OCI-LY1 (cell line): Measurements from ENCODE around the gene TEAD4.

Experiments used
- EZH2 ChIP-seq: fragments of 200-600 bp; sonication (generic), shearing (Covaris generic); IDR thresholded peaks from 2 replicates; pipeline ENCODE4 v1.8.0; 2017; ENCODE audit warnings: borderline replicate concordance, mixed run types, mild to moderate bottlenecking, antibody characterized with exemption, low read length, moderate library complexity, mixed read lengths
- TF ChIP-seq, protein P1 (sequence below): fragments of 200-600 bp; sonication (generic), shearing (Covaris generic); IDR thresholded peaks from 2 replicates; pipeline ENCODE4 v1.5.1; 2017; ENCODE audit warnings: mild to moderate bottlenecking, antibody characterized with exemption, low read length, moderate library complexity, mixed read lengths

DNA sequence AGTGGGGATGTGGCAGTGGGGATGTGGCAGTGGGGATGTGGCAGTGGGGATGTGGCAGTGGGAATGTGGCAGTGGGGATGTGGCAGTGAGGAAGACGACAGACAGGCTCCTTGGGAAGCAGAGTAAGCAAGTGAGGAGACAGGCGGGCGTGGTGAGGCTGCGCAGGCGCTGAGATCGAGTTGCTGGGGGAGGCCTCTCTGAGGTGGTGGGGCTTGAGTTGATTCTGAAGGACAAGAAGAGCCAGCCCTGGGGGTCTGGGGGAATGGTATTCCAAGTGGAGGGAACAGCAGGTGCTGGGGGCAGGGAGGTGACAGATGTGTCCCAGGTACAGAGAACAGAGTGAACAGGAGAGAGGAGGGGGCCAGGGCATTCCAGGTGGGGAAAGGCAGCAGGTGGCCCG is 84.2 kb downstream of the TEAD4 start:
- TF ChIP-seq, protein P1, sequence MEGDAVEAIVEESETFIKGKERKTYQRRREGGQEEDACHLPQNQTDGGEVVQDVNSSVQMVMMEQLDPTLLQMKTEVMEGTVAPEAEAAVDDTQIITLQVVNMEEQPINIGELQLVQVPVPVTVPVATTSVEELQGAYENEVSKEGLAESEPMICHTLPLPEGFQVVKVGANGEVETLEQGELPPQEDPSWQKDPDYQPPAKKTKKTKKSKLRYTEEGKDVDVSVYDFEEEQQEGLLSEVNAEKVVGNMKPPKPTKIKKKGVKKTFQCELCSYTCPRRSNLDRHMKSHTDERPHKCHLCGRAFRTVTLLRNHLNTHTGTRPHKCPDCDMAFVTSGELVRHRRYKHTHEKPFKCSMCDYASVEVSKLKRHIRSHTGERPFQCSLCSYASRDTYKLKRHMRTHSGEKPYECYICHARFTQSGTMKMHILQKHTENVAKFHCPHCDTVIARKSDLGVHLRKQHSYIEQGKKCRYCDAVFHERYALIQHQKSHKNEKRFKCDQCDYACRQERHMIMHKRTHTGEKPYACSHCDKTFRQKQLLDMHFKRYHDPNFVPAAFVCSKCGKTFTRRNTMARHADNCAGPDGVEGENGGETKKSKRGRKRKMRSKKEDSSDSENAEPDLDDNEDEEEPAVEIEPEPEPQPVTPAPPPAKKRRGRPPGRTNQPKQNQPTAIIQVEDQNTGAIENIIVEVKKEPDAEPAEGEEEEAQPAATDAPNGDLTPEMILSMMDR = no peak
- no peak for TF ChIP-seq EZH2
